GM10266 (cell line): ENCODE results near the gene ADNP.

Experiments used
- DNase-seq: peaks from one replicate; pipeline ENCODE4 v3.0.0; 2012; ENCODE audit errors: extremely low spot score
- TF ChIP-seq, protein P1 (sequence below): IDR thresholded peaks from 2 replicates; pipeline ENCODE4 v1.5.1; 2012; ENCODE audit warnings: mild to moderate bottlenecking, low read depth; ENCODE audit not compliant: control insufficient read depth, insufficient read depth; ENCODE audit errors: missing control alignments

Gene ADNP

DNA sequence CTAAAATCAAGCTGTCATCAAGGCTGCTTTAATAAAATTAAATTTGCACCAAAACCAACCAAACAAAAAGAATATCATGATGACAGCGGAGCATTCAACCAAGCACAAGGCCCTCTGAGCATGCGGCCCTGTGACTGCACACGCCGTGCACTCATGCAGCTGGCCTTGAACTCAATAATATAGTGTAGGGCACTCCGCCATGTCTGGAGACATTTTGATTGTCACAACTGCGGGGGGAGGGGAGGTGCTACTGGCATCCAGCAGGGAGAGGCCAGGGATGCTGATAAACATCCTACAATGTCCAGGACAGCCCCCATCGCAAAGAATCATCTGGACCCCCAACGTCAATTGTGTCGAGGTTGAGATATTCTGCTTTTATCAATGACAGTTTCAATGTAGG is 37.1 kb upstream of the ADNP start:
- DNase-seq: no peak
- TF ChIP-seq, protein P1, sequence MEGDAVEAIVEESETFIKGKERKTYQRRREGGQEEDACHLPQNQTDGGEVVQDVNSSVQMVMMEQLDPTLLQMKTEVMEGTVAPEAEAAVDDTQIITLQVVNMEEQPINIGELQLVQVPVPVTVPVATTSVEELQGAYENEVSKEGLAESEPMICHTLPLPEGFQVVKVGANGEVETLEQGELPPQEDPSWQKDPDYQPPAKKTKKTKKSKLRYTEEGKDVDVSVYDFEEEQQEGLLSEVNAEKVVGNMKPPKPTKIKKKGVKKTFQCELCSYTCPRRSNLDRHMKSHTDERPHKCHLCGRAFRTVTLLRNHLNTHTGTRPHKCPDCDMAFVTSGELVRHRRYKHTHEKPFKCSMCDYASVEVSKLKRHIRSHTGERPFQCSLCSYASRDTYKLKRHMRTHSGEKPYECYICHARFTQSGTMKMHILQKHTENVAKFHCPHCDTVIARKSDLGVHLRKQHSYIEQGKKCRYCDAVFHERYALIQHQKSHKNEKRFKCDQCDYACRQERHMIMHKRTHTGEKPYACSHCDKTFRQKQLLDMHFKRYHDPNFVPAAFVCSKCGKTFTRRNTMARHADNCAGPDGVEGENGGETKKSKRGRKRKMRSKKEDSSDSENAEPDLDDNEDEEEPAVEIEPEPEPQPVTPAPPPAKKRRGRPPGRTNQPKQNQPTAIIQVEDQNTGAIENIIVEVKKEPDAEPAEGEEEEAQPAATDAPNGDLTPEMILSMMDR: no peak

DNA sequence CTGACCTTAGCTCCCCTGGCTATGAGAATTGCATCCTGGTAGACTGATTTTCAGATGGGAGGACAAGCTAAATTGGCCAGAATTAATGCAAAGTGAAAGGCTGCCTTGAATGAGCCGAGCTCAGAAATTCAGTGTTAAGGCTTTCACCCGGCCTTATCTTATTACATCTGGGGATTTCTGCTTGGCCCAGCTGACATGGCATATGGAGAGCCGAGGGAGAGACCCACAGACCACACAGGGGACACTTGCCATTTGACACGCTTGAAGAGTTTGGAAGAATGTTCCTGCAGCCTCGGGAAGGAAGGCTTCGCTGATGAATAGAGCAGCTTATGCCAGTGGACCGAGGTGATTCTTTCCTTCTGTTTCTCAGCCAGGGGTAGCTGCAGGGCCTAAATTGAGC is 36.3 kb upstream of the ADNP start:
- TF ChIP-seq, protein P1: no peak
- no peak for DNase-seq

DNA sequence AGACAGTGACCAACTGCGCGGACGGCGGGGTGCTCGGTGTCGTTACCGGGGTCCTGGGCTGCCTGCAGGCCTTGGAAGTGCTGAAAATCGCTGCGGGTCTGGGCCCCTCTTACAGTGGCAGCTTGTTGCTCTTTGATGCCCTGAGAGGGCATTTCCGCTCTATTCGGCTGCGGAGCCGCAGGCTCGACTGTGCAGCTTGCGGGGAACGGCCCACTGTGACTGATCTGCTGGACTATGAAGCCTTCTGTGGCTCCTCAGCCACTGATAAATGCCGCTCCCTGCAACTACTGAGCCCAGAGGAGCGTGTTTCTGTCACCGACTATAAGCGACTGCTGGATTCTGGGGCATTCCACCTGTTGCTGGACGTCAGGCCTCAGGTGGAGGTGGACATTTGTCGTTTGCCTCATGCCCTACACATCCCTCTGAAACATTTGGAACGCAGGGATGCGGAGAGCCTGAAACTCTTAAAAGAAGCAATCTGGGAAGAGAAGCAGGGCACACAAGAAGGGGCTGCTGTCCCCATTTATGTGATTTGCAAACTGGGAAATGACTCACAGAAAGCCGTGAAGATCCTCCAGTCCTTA is 28.4 kb upstream of the ADNP start:
- DNase-seq: no peak
- TF ChIP-seq, protein P1: no peak

DNA sequence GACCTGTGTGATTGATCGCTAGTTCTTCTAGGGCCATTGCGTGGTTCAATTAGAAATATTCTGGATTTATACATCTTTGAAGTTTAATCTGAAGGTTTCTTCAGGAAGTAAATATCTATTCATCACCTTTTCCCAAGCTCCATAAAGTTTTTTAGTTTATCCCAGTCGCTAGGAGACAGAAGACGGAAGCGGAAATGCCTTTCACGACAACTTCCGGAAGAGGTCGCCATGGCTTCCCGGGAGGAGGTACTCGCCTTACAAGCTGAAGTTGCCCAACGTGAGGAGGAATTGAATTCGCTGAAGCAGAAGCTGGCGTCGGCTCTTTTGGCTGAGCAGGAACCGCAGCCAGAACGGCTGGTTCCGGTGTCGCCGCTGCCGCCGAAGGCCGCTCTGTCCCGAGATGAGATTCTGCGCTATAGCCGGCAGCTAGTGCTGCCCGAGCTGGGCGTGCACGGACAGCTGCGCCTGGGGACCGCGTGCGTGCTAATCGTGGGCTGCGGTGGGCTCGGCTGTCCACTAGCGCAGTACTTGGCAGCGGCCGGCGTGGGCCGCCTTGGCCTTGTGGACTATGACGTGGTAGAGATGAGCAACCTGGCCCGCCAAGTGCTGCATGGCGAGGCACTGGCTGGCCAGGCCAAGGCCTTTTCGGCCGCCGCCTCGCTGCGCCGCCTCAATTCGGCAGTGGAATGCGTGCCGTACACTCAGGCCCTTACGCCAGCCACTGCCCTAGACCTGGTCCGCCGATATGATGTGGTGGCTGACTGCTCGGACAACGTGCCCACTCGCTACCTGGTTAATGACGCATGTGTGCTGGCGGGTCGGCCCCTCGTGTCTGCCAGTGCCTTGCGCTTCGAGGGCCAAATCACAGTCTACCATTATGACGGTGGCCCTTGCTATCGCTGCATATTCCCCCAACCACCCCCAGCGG is 27.6 kb upstream of the ADNP start, which contains the start of gene MOCS3:
Gene MOCS3 (plus strand): TSS at position 204 of the 928 bp plus-strand sequence. CDS start 25 bp downstream, at position 229.
- TF ChIP-seq, protein P1: no peak
- peak; percentile 80 for DNase-seq

DNA sequence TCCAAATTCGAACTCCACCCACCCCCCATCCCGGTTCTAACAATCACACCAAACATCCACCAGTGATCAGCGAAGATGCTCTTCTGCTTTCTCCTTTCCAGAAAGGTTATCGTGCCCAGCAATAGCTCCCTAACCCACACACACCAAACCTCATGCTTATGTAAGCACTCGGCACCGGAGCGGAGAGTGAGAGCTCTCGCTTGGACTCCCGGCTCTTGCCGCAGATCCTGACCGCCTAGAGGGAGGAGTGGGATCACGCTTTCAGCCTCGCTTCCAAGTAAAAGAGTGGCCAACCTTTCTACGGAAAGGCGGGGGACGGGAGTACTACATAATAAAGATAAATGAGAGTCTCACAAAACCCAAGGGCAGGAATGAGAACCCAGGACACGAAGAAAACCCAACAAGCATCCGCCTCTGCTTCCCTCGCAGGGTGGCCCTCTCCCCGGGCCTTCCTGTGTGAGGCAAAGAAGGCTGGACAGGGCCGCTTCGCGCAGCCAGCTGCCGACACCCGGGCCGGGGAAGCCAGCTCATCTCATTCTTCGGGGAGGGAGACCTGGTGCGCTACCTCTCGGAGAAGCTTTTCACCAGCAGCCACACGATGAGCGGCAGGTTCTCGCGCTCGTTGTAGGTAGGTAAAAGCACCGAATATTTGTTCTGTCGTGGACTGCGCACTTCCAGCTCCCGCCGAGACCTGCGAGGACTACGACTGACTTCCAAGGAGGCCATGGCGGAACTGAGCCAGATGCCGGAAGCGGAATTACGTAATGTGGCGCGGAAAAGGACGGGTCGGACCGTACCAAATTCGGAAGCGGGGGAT is 26.8 kb upstream of the ADNP start, which contains the start of gene DPM1:
Gene DPM1 (minus strand): TSS at position 735 of the 817 bp plus-strand sequence. CDS start 9 bp downstream, at position 726.
- peak; percentile 79 for DNase-seq
- TF ChIP-seq, protein P1: no peak

DNA sequence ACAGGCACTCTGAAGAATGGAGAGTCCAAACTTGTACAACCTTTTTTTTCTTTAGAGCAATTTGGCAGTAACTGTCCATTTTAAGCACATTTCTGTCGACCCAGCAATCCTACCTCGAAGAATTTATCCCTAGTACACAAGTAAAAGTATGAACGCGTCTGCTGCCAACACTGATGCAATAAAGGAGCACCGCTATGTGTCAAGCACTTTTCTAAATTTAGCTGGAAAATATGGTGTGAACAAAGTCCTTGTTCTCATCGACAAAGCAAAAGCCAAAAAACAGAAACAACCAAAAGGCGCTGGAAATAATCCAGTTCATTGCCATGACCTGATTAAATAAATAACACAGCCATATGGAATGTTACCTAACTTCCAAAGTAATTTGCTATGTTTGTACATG is 26.0 kb upstream of the ADNP start:
- TF ChIP-seq, protein P1: no peak
- DNase-seq: no peak
